Dedifferentiated amniotic fluid mesenchymal stem cell (primary cell): ENCODE data around the gene WDR83.
"Not testable (repeated sequence)": the region's sequence is repeated elsewhere in the genome, so short reads cannot be mapped to it uniquely, and the experiment has no call there.

ENCODE experiments used
- DNase-seq: peaks from one replicate; pipeline ENCODE4 v3.0.0-alpha.2; 2016; ENCODE audit errors: extremely low spot score

The WDR83 gene

GRCh38 chr19:12655546-12655945, 11.1 kb upstream of the WDR83 start:
- no peak for DNase-seq

DNA sequence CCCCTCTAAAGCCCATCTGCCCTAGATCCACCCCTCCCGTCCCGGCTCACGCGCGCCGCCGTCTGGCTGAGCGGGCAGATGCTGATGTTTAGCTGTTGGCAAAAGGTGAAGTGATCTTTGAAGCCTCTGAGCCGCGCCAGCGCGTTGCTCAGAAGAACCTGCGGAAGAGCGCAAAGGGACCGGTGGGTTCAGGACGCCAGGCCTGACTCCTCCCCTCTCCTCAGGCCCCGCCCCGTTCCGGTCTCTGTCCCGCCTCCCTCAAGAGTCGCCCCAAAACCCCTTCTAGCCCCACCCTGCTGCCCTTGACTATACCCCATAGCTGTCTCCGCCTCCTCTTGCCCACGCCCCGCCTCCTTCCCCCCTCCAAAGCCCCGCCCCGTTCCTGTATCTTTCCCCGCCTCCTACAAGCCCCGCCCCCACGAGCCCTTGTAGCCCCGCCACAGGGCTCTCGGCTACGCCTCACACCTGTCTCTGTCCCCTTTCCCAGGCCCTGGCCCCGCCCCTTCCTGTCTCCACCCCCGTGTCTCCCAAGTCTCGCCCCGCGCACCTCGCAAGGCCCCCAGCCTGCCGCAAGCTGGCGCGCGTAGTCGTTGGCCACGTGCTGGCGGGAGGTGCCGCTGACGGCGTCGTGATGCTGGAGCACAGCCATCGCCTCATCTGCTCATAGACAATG, 9.6 kb upstream of the WDR83 start:
- no peak for DNase-seq

DNA sequence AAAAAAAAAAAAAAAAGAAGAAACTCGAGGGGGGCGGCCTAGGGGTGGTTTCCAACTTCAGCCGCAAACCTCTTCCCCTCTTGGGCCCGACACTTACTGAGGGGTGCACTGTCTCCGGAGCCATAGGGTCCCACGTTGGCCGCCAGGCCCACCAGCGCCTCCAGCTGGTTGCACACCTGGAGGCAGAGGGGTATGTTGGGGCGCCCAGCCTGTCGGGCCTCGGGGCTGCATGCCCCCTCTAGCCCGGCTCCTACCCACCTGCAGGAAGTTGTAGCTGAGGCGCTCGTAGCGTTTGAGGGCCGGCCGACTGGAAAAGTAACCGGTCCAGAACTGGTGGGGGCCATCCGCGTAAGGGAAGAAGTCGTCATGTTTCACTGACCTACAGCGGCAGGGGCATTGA, 8.6 kb upstream of the WDR83 start:
- DNase-seq: no peak

- DNase-seq: no peak
Observed at GRCh38 chr19:12660980-12661379, 5.6 kb upstream of the WDR83 start.

DNA sequence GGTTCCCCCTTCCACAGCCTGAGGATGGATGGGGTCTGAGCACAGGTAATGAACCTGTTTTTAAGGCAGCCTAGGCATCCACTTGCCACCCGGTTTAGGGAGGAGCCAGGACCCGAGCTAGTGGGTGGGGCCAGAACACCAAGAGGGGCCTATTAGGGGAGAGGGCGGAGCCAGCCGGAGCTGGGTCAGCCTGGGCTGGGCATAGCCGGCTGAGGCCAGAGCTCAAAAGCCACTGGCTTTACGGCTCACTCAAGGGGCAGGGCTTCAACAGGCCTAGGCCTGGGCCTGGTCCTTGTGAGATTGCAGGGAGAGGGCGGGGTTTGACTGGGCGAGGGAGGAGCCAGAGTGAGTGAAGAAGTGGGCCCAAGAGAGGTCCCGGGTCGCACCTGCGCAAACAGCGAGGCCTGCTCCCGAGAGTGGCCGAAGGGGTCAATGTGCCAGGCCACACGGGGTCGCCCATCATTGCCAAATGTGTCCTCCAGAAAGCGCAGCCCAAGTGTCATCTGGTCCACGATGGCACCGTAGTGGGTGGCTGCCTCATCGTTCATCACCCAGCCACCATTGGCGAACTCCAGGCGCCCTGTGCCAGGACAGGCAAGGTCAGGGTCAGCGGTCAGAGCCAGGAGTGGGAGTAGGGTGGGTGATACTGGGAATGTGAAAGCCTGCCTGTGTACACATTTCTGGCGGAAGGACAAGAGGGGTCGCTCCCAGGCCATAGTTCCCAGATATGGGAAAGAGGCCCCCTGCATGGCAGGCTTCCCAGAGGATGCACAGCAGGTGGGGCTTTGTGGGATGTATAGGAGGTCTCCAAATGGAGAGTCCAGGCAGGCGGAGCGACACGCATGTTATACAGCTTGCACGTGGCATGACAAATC, 2.0 kb upstream of the WDR83 start:
- DNase-seq: no peak

DNA sequence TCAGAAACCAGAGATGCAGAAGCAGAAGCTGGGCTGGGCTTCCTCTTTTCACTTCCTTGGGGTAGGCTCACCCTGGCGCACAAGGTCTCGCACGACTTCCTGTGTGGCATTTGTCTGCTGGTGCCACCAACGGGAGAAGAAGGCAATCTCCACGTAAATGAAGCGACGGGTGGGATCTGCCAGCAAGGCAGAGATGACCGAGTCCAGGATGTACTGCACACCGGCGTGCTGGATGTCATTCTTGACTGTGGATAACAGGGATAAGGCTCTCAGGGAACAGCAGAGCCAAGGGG, 1.4 kb upstream of the WDR83 start:
- no peak for DNase-seq

DNA sequence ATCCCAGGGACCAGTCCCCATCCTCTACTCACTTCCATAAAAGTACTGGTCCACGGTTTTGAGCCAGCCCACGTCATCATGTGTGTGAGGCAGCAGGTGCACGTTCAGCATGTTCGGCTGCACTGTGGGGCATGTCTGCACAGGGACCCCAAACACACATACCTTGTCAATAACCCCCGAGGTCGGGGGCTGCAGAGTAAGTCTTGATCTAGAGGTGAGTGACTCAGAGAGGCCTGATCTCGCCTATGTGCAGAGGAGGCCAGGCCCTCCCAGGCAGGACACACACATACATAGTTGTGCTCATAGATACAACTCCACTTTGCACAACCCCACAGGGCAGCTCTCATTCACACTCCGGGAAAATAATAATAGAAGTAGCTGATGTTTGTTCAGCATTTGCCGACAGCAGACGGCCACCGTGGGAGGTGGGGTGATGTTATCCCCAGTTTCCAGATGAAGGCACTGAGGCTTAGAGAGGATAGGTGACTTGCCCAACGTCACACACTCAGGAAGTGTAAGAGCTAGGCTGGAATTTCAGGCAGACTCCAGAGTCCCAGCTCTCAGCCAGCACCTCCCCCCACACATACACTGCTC, 839 bp upstream of the WDR83 start:
- no peak for DNase-seq

GRCh38 chr19:12667731-12668302, 1.2 kb downstream of the WDR83 start:
- no peak for DNase-seq

GRCh38 chr19:12668346-12668745, 1.7 kb downstream of the WDR83 start:
- DNase-seq: no peak

DNA sequence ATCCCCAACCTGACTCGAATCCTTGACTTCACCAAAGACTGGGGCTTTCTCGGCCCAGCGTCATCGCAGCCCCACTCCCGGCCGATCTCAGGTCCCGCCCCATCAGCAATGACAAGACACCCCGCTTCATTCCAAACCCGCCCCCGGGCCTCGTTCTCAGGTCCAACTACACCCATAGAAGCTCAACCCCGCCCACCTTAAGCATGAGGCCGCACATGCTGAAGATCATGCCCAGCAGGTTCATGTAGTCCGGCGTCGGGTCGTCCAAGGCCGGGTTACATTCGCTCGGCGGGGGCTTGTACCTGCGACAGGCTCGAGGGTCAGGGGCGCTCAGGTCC, 2.3 kb downstream of the WDR83 start:
- peak; percentile 46 for DNase-seq

- peak; percentile 78 for DNase-seq
Observed at GRCh38 chr19:12669270-12670158, 2.9 kb downstream of the WDR83 start.

GRCh38 chr19:12670159-12670928, 3.7 kb downstream of the WDR83 start:
- no peak for DNase-seq

DNA sequence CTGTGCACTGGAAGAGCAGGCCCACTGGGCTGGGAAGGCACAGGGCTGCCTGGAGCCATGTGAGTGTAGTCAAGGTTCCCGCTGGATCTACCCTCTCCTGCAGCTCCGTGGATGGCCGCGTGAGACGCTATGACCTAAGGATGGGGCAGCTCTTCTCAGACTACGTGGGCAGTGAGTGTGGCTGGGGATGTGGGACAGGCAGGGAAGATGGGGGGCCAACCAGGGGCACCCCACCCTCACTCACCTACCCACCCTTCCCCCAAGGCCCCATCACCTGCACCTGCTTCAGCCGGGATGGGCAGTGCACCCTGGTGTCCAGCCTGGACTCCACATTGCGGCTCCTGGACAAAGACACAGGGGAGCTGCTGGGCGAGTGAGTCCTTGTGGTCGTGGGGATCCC, 6.1 kb downstream of the WDR83 start:
- DNase-seq: no peak

- no peak for DNase-seq
Observed at GRCh38 chr19:12675399-12675798, 8.8 kb downstream of the WDR83 start.

GRCh38 chr19:12675940-12676339, 9.3 kb downstream of the WDR83 start:
- no peak for DNase-seq

- peak; percentile 63 for DNase-seq
Observed at GRCh38 chr19:12676384-12676792, 9.8 kb downstream of the WDR83 start.

- no peak for DNase-seq
Observed at GRCh38 chr19:12676928-12677327, 10.3 kb downstream of the WDR83 start.

GRCh38 chr19:12678039-12678438, 11.4 kb downstream of the WDR83 start:
- DNase-seq: not testable (repeated sequence)

- no peak for DNase-seq
Observed at GRCh38 chr19:12680034-12680433, 13.4 kb downstream of the WDR83 start.

GRCh38 chr19:12681074-12681987, 14.7 kb downstream of the WDR83 start, which contains the start of gene DHPS:
TSS of gene DHPS (minus strand) at chr19:12681880. CDS start at chr19:12681766, 114 bp downstream.
- peak; percentile 95 for DNase-seq
